ENCODE measurements around the gene CALML4.
"Not testable (repeated sequence)": the region's sequence is repeated elsewhere in the genome, so short reads cannot be mapped to it uniquely, and the experiment has no call there.

Gene CALML4

GRCh38 chr15:68187559-68187958 is 17.6 kb downstream of the CALML4 start:
- DNase-seq = no peak

- no peak for DNase-seq
Observed at GRCh38 chr15:68186671-68187397, 18.3 kb downstream of the CALML4 start.

- no peak for DNase-seq
Observed at GRCh38 chr15:68184616-68185480, 20.3 kb downstream of the CALML4 start.

GRCh38 chr15:68183616-68184315 is 21.4 kb downstream of the CALML4 start:
- DNase-seq = no peak

GRCh38 chr15:68177742-68178141 is 27.4 kb downstream of the CALML4 start:
- no peak for DNase-seq

GRCh38 chr15:68176601-68177000 is 28.5 kb downstream of the CALML4 start:
- DNase-seq = no peak

GRCh38 chr15:68175526-68175925 is 29.6 kb downstream of the CALML4 start:
- DNase-seq = no peak

- DNase-seq = no peak
Observed at GRCh38 chr15:68173119-68173518, 32.0 kb downstream of the CALML4 start.

- not testable (repeated sequence) for DNase-seq
Observed at GRCh38 chr15:68172037-68172436, 33.1 kb downstream of the CALML4 start.

GRCh38 chr15:68166847-68167246 is 38.3 kb downstream of the CALML4 start:
- DNase-seq = no peak

- DNase-seq = no peak
Observed at GRCh38 chr15:68163191-68163590, 41.9 kb downstream of the CALML4 start.

- DNase-seq = no peak
Observed at GRCh38 chr15:68158046-68158628, 47.0 kb downstream of the CALML4 start.

- DNase-seq = no peak
Observed at GRCh38 chr15:68157074-68157473, 48.1 kb downstream of the CALML4 start.

- no peak for DNase-seq
Observed at GRCh38 chr15:68154923-68155559, 50.1 kb downstream of the CALML4 start.

- DNase-seq = no peak
Observed at GRCh38 chr15:68152342-68152741, 52.8 kb downstream of the CALML4 start.

- DNase-seq = no peak
Observed at GRCh38 chr15:68151277-68151676, 53.9 kb downstream of the CALML4 start.

- no peak for DNase-seq
Observed at GRCh38 chr15:68150187-68150586, 54.9 kb downstream of the CALML4 start.

GRCh38 chr15:68149059-68149458 is 56.1 kb downstream of the CALML4 start:
- no peak for DNase-seq

GRCh38 chr15:68148039-68148438 is 57.1 kb downstream of the CALML4 start:
- no peak for DNase-seq

GRCh38 chr15:68145706-68146105 is 59.4 kb downstream of the CALML4 start:
- DNase-seq = no peak

GRCh38 chr15:68143785-68144184 is 61.3 kb downstream of the CALML4 start:
- DNase-seq = no peak

GRCh38 chr15:68143129-68143528 is 62.0 kb downstream of the CALML4 start:
- DNase-seq = no peak

Measured in activated naive CD4-positive, alpha-beta T cell (primary cell).